GM12874 (cell line): Measurements from ENCODE around the gene TEK.

Source experiments
- TF ChIP-seq, protein P1 (sequence below): IDR thresholded peaks from 2 replicates; pipeline ENCODE4 v1.5.1; 2011; ENCODE audit warnings: low read depth, mild to moderate bottlenecking, control low read depth, low read length, moderate library complexity; ENCODE audit not compliant: insufficient read depth

The TEK gene

GRCh38 chr9:27179245-27179865, 70.3 kb downstream of the TEK start:
- TF ChIP-seq, protein P1, sequence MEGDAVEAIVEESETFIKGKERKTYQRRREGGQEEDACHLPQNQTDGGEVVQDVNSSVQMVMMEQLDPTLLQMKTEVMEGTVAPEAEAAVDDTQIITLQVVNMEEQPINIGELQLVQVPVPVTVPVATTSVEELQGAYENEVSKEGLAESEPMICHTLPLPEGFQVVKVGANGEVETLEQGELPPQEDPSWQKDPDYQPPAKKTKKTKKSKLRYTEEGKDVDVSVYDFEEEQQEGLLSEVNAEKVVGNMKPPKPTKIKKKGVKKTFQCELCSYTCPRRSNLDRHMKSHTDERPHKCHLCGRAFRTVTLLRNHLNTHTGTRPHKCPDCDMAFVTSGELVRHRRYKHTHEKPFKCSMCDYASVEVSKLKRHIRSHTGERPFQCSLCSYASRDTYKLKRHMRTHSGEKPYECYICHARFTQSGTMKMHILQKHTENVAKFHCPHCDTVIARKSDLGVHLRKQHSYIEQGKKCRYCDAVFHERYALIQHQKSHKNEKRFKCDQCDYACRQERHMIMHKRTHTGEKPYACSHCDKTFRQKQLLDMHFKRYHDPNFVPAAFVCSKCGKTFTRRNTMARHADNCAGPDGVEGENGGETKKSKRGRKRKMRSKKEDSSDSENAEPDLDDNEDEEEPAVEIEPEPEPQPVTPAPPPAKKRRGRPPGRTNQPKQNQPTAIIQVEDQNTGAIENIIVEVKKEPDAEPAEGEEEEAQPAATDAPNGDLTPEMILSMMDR: no peak

GRCh38 chr9:27181381-27181780, 72.4 kb downstream of the TEK start:
- TF ChIP-seq, protein P1: no peak

- TF ChIP-seq, protein P1: no peak
Measured at GRCh38 chr9:27182421-27182820, 73.4 kb downstream of the TEK start.

DNA sequence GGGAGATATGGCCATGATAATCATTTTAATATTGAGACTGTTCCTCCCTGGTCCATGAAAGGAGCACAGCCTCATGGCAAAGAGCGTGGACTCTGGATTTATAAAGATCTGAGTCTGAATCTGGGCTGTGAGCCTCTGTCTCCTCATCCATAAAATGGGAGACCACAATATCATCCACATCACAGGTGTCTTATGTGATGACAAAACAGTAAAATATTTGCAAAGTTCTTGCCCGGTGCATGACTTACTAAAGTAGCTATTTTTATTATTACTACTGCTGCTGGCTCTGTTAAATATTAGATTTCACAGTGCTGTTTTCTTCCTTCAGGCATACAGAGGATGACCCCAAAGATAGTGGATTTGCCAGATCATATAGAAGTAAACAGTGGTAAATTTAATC, 74.1 kb downstream of the TEK start:
- TF ChIP-seq, protein P1: no peak

DNA sequence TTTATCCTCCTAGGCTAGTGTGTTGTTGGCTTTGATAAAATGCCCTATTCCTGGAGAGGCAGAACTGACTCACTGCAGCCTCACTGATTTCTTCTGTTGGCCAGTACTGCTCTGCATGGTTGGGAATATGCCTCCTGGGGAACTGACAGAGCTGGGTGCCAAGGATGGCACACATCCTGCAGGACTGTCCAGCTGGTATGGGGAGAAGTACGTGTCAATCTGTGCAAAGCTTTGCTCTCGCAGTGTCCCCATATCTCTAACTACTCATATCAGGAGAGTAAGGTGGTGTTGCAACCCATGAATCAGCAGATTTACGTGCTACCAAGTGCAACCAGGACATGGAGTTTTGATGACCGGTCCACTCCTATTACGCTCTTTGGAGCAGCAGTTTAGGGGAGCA, 74.7 kb downstream of the TEK start:
- TF ChIP-seq, protein P1: no peak

- TF ChIP-seq, protein P1: no peak
Measured at GRCh38 chr9:27184556-27185351, 75.7 kb downstream of the TEK start.

DNA sequence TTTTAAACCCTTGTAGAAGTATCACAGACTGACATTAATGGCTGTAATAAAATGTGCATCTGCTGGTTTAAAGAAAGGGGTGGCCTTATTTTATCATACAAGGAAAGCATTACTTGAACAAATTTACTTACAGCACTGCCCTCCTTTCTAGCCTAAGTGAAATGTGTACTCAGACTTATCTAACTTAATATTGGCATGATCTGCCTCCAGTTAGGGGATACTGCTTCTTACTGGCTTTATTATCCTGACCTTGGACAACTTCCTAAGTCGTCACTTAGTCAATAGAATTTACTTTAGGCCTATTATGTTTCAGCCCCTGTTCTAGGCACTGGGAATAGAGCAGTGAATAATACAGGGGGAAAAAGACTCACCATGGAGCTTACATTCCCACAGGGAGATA, 79.4 kb downstream of the TEK start:
- TF ChIP-seq, protein P1: no peak
